ENCODE measurements around the gene CEP41.

GRCh38 chr7:130409067-130409711, 31.6 kb downstream of the CEP41 start:
- no peak for TF ChIP-seq CTCF (optimal IDR thresholded peaks at IDR 0.05 in 1 of 3, IDR thresholded peaks at IDR 0.05 in 1 of 3, conservative IDR thresholded peaks at IDR 0.05 in 1 of 3; ENCODE audit: extremely low read depth in 1 of 3, insufficient read depth in 2 of 3, low read length in 3 of 3)
- no peak for TF ChIP-seq EZH2 (IDR thresholded peaks at IDR 0.05; ENCODE audit: low read length)
